Stimulated activated effector memory CD8-positive, alpha-beta T cell treated with anti-CD3 and anti-CD28 coated beads, Interleukin-12 subunit alpha, Interleukin-12 subunit beta, amount 100 ng/mL, for 72 hours (primary cell): ENCODE data around the gene ADRM1.

Experiments used
- ATAC-seq: fragments of 150-1000 bp; cut with Tn5 transposase; 2 replicates; pipeline ENCODE4 v1.10.0; 2021
- DNase-seq, 2 donors: peaks; one replicate each; pipeline ENCODE4 v3.0.0; 2021 to 2022; ENCODE audit warnings: low spot score in 2 of 2
- H3K27ac Mint-ChIP-seq: one replicate; pipeline ENCODE4 v1.8.0; 2022; ENCODE audit warnings: mild to moderate bottlenecking, mixed read lengths
- H3K36me3 Mint-ChIP-seq: one replicate; pipeline ENCODE4 v1.8.0; 2022; ENCODE audit warnings: mild to moderate bottlenecking, mixed read lengths
- H3K4me1 Mint-ChIP-seq: one replicate; pipeline ENCODE4 v1.8.0; 2022; ENCODE audit warnings: mixed read lengths
- H3K4me3 Mint-ChIP-seq: one replicate; pipeline ENCODE4 v1.8.0; 2022; ENCODE audit warnings: mild to moderate bottlenecking, mixed read lengths
- H3K9me3 Mint-ChIP-seq: one replicate; pipeline ENCODE4 v1.8.0; 2022; ENCODE audit warnings: mixed read lengths

The ADRM1 gene

GRCh38 chr20:62287759-62288534, 14.8 kb upstream of the ADRM1 start:
- no peak overlapping the region for H3K4me3 Mint-ChIP-seq
- DNase-seq (no peak), ATAC-seq (no peak)
- H3K27ac Mint-ChIP-seq: no peak overlapping the region
- H3K36me3 Mint-ChIP-seq: peaks cover 43% of the 10 kb centered on the region
- no peaks in the 10 kb centered on the region for H3K9me3 Mint-ChIP-seq
- H3K4me1 Mint-ChIP-seq: peaks cover 14% of the 10 kb centered on the region

DNA sequence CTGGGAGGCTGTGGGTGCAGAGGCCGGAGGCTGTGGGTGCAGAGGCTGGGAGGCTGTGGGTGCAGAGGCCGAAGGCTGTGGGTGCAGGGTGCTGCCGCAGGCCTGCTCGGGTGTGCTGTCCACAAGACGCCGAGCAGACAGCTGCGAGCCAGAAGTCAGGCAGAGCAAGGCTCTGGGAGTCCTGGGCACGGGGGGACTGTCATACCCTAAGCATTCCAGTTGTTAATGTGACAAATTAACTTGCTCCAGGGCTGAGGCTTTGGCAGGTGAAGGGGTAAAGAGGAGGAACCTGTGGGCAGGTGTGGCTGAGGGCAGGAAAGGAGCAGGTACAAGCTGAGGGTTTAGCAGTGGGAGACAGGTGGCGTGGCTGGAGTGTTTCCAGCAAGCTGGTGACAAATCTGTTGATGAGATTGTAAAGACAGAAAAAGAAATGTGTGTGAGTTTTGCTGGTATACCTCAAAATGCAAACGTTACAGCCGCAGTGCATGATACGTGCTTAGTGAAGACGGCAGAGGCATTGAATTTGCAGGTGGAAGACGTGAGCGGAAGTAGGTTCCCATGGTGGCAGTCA, 14.2 kb upstream of the ADRM1 start:
- Mint-ChIP-seq H3K27ac (no peak overlapping the region), H3K36me3 (peaks cover 40% of the 10 kb centered on the region), H3K9me3 (no peaks in the 10 kb centered on the region), H3K4me3 (no peak overlapping the region), H3K4me1 (peaks cover 14% of the 10 kb centered on the region)
- DNase-seq (no peak), ATAC-seq (no peak)

- no peak for ATAC-seq
- no peak overlapping the region for H3K4me3 Mint-ChIP-seq
- no peaks in the 10 kb centered on the region for H3K9me3 Mint-ChIP-seq
- no peak for DNase-seq
- H3K27ac Mint-ChIP-seq: no peak overlapping the region
- H3K4me1 Mint-ChIP-seq: peaks cover 14% of the 10 kb centered on the region
- H3K36me3 Mint-ChIP-seq: peaks cover 40% of the 10 kb centered on the region
These were observed 13.7 kb upstream of the ADRM1 start for GRCh38 chr20:62289131-62289530.

- Mint-ChIP-seq H3K36me3 (peaks cover 42% of the 10 kb centered on the region), H3K27ac (no peak overlapping the region), H3K4me1 (peaks cover 14% of the 10 kb centered on the region), H3K9me3 (no peaks in the 10 kb centered on the region), H3K4me3 (no peak overlapping the region)
- ATAC-seq: no peak
- no peak for DNase-seq
These were observed 12.9 kb upstream of the ADRM1 start for GRCh38 chr20:62289898-62290297.

DNA sequence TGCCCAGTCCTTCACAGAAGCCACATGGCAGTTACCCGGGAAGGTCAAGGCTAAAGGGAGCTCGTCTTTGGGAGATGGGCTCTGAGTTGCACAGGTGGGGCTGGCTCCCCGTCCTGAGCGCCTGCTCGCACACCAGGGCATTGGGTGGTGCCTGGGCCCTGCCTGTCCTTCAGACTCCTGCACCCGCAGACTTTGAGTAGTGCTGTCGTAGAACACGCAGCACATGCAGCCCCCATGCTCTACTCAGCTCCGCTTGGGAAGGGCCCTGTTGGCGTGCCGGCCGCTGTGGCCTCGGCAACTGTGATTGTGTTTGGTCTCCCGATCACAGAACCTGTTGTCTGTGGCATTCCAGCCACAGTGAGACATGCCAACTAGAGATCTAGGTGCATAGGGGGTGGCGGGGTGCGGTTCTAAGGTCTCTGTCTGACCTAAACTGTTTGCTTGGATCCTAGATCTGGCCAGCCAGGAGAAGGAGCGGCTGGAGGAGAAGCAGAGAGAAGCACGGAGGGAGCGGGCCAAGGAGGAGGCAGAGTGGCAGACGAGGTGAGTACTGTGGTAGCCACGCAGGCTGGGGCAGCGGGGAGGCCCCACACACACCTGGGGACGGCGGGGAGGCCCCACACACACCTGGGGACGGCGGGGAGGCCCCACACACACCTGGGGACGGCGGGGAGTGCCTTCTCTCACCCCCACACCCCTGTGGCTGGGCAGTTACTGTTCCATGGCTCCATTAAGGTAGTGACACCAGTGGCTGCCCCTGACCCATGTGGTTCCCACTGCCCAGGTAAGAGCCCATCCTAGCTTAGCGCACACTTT, 11.3 kb upstream of the ADRM1 start:
- no peak for DNase-seq
- H3K9me3 Mint-ChIP-seq: no peaks in the 10 kb centered on the region

GRCh38 chr20:62292108-62292507, 10.7 kb upstream of the ADRM1 start:
- H3K4me3 Mint-ChIP-seq: no peak overlapping the region
- no peak for DNase-seq
- peak; percentile 78 for ATAC-seq
- peak overlapping the region; percentile 87 for H3K27ac Mint-ChIP-seq
- peaks cover 41% of the 10 kb centered on the region for H3K36me3 Mint-ChIP-seq
- H3K9me3 Mint-ChIP-seq: no peaks in the 10 kb centered on the region
- peaks cover 14% of the 10 kb centered on the region for H3K4me1 Mint-ChIP-seq

More for the DNA sequence above, 11.3 kb upstream of the ADRM1 start:
- H3K36me3 Mint-ChIP-seq: peaks cover 45% of the 10 kb centered on the region
- peak overlapping the region; percentile 87 for H3K27ac Mint-ChIP-seq
- no peak overlapping the region for H3K4me3 Mint-ChIP-seq
- peaks cover 14% of the 10 kb centered on the region for H3K4me1 Mint-ChIP-seq
- ATAC-seq: peak; percentile 31

- Mint-ChIP-seq H3K4me1 (peaks cover 14% of the 10 kb centered on the region), H3K4me3 (no peak overlapping the region), H3K27ac (peak overlapping the region; percentile 87), H3K36me3 (peaks cover 39% of the 10 kb centered on the region), H3K9me3 (no peaks in the 10 kb centered on the region)
- no peak for ATAC-seq
- no peak for DNase-seq
These were observed 9.5 kb upstream of the ADRM1 start for GRCh38 chr20:62293111-62293784.

GRCh38 chr20:62293946-62294345, 8.9 kb upstream of the ADRM1 start:
- no peak overlapping the region for H3K27ac Mint-ChIP-seq

DNA sequence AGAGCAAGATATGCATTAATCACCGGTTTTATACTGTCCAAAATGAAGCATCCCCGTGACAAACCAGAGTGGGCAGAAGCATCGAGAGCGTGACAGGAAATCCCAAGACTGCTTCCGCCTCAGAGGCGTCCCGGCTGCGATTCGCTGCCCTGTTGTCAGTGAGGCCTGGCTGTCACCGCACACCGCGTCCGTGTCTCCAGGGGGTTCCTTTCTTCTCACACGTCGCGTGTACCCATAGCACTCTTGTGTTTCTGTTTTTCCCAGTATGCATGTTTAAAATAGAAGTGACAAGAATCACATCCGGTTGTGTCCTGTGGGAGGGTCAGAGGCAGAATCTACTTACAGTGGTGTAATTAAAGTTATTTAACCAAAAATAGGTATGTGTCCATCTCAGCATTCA, 8.3 kb upstream of the ADRM1 start:
- Mint-ChIP-seq H3K4me1 (peaks cover 15% of the 10 kb centered on the region), H3K36me3 (peaks cover 35% of the 10 kb centered on the region), H3K9me3 (no peaks in the 10 kb centered on the region), H3K4me3 (no peak overlapping the region), H3K27ac (no peak overlapping the region)
- ATAC-seq (no peak), DNase-seq (no peak)

More at GRCh38 chr20:62293946-62294345, 8.9 kb upstream of the ADRM1 start:
- DNase-seq (no peak), ATAC-seq (no peak)
- Mint-ChIP-seq H3K4me1 (peaks cover 14% of the 10 kb centered on the region), H3K9me3 (no peaks in the 10 kb centered on the region), H3K36me3 (peaks cover 39% of the 10 kb centered on the region), H3K4me3 (no peak overlapping the region)

DNA sequence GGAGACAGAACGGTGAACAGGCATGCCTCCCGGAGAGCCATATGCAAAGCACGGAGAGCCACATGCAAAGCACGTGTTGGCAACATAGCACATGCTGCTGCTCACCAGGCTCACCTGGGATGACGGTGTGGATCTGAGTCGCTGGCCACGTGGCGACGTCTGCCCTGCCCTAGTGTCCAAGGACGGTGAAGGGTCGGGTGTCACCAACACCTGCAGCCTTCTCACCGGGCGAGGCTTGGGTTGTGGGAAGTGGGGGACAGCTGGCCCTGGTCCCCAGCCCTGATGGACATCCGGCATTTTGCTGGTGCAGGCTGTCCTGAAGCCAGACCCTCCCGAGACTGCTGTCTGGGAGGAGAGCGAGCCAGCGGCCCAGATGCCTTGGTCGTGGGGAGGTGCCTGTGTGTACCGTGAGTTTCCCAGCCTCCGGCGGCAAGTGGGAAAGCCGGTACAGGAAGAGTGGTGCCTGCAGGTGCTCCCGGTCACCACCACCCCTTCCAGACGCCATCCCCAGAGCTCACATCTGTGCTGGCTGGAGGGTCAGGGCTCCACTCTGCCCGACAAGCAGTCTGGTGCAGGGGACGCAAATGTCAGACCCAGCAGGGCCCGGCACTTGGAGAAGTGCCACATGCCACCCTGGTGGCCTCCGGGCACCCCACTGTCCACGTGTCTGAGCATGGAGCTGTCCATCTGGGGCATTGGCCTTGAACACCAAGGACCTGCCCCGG, 5.9 kb upstream of the ADRM1 start:
- no peak overlapping the region for H3K4me3 Mint-ChIP-seq
- DNase-seq (no peak), ATAC-seq (no peak)
- no peaks in the 10 kb centered on the region for H3K9me3 Mint-ChIP-seq
- H3K4me1 Mint-ChIP-seq: peaks cover 21% of the 10 kb centered on the region
- no peak overlapping the region for H3K27ac Mint-ChIP-seq
- peaks cover 37% of the 10 kb centered on the region for H3K36me3 Mint-ChIP-seq

DNA sequence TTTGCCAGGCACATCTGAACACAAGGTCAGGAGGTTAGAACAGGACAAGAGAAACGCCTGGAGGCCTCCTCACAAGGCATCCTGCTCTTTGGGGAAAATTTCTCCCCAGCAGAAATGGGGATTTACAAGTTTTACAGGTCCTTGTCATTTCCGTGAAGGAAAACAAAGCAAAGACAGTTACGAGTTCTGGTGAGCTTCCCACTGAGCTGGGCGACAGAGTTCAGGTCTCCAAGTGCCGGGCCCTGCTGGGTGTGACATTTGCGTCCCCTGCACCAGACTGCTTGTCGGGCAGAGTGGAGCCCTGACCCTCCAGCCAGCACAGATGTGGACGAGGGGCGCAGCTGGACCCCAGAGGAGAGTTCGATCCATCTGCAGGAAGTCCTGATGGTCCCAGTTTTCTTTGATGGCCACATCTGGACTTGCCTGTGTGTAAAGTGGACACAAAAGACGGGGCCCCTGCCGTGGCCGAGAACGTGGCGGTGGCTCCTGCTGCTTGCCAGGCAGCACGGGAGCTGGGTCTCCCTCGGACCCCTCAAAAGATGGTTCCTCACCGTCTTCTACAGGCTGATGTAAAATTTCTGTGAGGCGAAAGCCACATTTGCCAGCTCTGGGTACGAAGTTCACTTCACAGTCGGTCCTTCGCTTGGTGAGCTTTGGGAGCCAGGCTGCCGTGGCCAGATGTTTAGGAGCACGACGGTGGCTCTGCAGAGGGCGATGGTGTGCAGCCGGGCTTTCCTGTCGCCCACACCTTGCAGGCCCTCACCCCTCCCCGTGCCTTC, 5.2 kb upstream of the ADRM1 start:
- DNase-seq (no peak), ATAC-seq (no peak)
- no peak overlapping the region for H3K27ac Mint-ChIP-seq
- H3K9me3 Mint-ChIP-seq: no peaks in the 10 kb centered on the region
- H3K4me1 Mint-ChIP-seq: peaks cover 18% of the 10 kb centered on the region
- peaks cover 44% of the 10 kb centered on the region for H3K36me3 Mint-ChIP-seq
- no peak overlapping the region for H3K4me3 Mint-ChIP-seq

- DNase-seq (no peak), ATAC-seq (no peak)
- H3K9me3 Mint-ChIP-seq: no peaks in the 10 kb centered on the region
- H3K4me3 Mint-ChIP-seq: no peak overlapping the region
- peaks cover 46% of the 10 kb centered on the region for H3K36me3 Mint-ChIP-seq
- peaks cover 20% of the 10 kb centered on the region for H3K4me1 Mint-ChIP-seq
- H3K27ac Mint-ChIP-seq: no peak overlapping the region
These were observed 4.1 kb upstream of the ADRM1 start for GRCh38 chr20:62298577-62299249.

DNA sequence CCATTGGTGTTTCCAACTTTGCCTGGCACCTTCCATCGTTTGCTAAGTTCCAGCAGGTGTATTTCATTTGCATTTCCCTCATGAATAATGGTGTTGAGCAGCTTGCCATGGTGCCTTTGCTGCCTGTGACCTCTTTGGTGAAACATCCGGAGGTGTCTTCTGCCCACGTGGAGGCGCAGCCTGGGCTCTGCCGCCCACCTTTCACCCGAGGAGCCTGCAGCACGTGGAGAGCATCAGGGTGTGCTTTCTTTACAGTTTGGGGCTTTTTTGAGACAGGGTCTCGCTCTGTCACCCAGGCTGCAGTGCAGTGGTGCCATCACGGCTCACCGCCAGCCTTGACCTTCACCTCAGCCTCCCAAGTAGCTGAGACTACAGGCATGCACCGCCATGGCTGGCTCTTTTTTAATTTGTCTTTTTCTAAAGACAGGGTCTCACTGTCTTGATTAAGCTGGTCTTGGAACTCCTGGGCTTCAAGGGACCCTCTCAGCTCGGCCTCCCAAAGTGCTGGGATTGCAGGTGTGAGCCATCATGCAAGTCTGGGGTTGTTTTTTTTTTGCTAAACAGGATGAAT, 3.0 kb upstream of the ADRM1 start:
- DNase-seq: no peak
- no peak for ATAC-seq
- Mint-ChIP-seq H3K36me3 (peaks cover 46% of the 10 kb centered on the region), H3K4me1 (peaks cover 29% of the 10 kb centered on the region), H3K9me3 (no peaks in the 10 kb centered on the region), H3K4me3 (no peak overlapping the region), H3K27ac (no peak overlapping the region)
